Fibroblast of lung (primary cell): Measurements from ENCODE around the gene TSHZ2. TPM values are rescaled to one million over a fixed set of nuclear protein-coding genes. Genes with fewer than 3 reads are reported as not detected.

Experiments
- DNase-seq, 2 donors: peaks; one replicate each; pipeline versions ENCODE4 v3.0.0 to v3.0.0-alpha.2; 2010; ENCODE audit warnings: low read depth in 2 of 2
- H2AFZ ChIP-seq: 2 replicates; pipeline ENCODE4 v1.5.1; 2012; ENCODE audit warnings: low read length, control low read depth, inconsistent platforms
- H3K27ac ChIP-seq: 2 replicates; pipeline ENCODE4 v1.5.1; 2011; ENCODE audit warnings: low read length, control low read depth; ENCODE audit not compliant: insufficient read depth
- H3K27me3 ChIP-seq: 2 replicates; pipeline ENCODE4 v1.5.1; 2011; ENCODE audit warnings: mild to moderate bottlenecking, low read length; ENCODE audit not compliant: control insufficient read depth, insufficient read depth
- H3K36me3 ChIP-seq: 2 replicates; pipeline ENCODE4 v1.5.1; 2011; ENCODE audit warnings: low read length; ENCODE audit not compliant: control insufficient read depth, insufficient read depth
- H3K4me1 ChIP-seq: 2 replicates; pipeline ENCODE4 v1.5.1; 2011; ENCODE audit warnings: low read length; ENCODE audit not compliant: control insufficient read depth, insufficient read depth; ENCODE audit errors: extremely low read depth
- H3K4me2 ChIP-seq: 2 replicates; pipeline ENCODE4 v1.5.1; 2011; ENCODE audit warnings: low read length, control low read depth; ENCODE audit not compliant: insufficient read depth; ENCODE audit errors: extremely low read depth
- H3K4me3 ChIP-seq, 4 experiments: fragments of 200-600 bp in 1 of 4; sonication (generic) in 1 of 4; replicated peaks in 1 of 4; 2 replicates each; pipeline ENCODE4 v1.5.1; 2011 to 2016; ENCODE audit warnings: low read length in 4 of 4, low read depth in 3 of 4, mild to moderate bottlenecking in 3 of 4, control low read depth in 2 of 4, inconsistent platforms in 1 of 4, mixed read lengths in 1 of 4; ENCODE audit not compliant: insufficient read depth in 1 of 4; ENCODE audit errors: control extremely low read depth in 1 of 4
- H3K79me2 ChIP-seq: 2 replicates; pipeline ENCODE4 v1.5.1; 2012; ENCODE audit warnings: mild to moderate bottlenecking, low read length, inconsistent platforms; ENCODE audit not compliant: control insufficient read depth, insufficient read depth
- H3K9ac ChIP-seq: 2 replicates; pipeline ENCODE4 v1.5.1; 2011; ENCODE audit warnings: mild to moderate bottlenecking, low read length, control low read depth; ENCODE audit not compliant: insufficient read depth
- H3K9me3 ChIP-seq: 2 replicates; pipeline ENCODE4 v1.5.1; 2012; ENCODE audit warnings: low read depth, low read length; ENCODE audit not compliant: control insufficient read depth, insufficient read depth
- H4K20me1 ChIP-seq: 2 replicates; pipeline ENCODE4 v1.5.1; 2011; ENCODE audit warnings: low read length; ENCODE audit not compliant: control insufficient read depth, insufficient read depth; ENCODE audit errors: extremely low read depth
- EZH2 ChIP-seq: IDR thresholded peaks from 2 replicates; pipeline ENCODE4 v1.5.1; 2012; ENCODE audit warnings: low read length, control low read depth, mild to moderate bottlenecking; ENCODE audit errors: missing control alignments
- polyA plus RNA-seq, 2 donors: library from polyadenylated mRNA; depleted of rRNA in 1 of 2; stranded (reverse) in 1 of 2; unstranded in 1 of 2; fragments of >200 nt; gene quantifications; 2 replicates each; pipeline ENCODE4 v1.2.1, GENCODE V29; 2011 to 2012; ENCODE audit warnings: missing spikeins in 1 of 2
- total RNA-seq: library from RNA; depleted of rRNA; stranded (reverse); fragments of >200 nt; gene quantifications from 2 replicates; pipeline ENCODE4 v1.2.1, GENCODE V29; 2014
- TF ChIP-seq, protein P1 (sequence below), 2 donors: IDR thresholded peaks in 1 of 2; conservative IDR thresholded peaks in 1 of 2; 1 replicate in 1 of 2; 2 replicates in 1 of 2; pipeline ENCODE4 v1.5.1; 2011 to 2012; ENCODE audit warnings: low read length in 2 of 2, control low read depth in 1 of 2, inconsistent platforms in 1 of 2, low read depth in 1 of 2, mild to moderate bottlenecking in 1 of 2

TSHZ2 gene
- total and polyA plus RNA-seq, 2 donors (not counting 1 experiment from before 2014, with no cell fraction given), result 0.15 to 2.6 TPM

DNA sequence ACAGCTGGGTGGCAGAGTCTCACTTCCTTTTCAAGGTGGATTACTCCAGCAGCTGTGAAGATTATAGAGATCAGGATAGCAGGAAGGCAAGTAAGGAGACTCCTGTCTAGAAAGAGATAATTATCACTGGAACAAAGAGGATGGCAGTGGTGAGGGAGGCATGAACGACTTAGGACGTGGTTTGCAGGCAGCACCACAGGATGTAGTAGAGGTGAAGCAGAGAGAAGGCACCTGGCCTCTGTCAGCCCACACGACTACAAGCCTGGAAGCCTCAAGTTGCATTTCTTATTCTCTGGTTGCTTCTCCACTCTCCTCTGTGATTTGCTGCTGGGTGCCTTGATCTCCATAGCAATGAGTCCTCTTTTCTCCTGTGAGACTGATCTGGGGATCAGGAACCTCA lies 62.7 kb downstream of the TSHZ2 start:
- TF ChIP-seq, protein P1, sequence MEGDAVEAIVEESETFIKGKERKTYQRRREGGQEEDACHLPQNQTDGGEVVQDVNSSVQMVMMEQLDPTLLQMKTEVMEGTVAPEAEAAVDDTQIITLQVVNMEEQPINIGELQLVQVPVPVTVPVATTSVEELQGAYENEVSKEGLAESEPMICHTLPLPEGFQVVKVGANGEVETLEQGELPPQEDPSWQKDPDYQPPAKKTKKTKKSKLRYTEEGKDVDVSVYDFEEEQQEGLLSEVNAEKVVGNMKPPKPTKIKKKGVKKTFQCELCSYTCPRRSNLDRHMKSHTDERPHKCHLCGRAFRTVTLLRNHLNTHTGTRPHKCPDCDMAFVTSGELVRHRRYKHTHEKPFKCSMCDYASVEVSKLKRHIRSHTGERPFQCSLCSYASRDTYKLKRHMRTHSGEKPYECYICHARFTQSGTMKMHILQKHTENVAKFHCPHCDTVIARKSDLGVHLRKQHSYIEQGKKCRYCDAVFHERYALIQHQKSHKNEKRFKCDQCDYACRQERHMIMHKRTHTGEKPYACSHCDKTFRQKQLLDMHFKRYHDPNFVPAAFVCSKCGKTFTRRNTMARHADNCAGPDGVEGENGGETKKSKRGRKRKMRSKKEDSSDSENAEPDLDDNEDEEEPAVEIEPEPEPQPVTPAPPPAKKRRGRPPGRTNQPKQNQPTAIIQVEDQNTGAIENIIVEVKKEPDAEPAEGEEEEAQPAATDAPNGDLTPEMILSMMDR (conservative IDR thresholded peaks at IDR 0.05 in 1 of 2, IDR thresholded peaks at IDR 0.05 in 1 of 2; ENCODE audit: low read depth in 1 of 2, low read length in 2 of 2), result no peak
- no peak for TF ChIP-seq EZH2
- Histone ChIP-seq H3K79me2 (no peaks in the 10 kb centered on the region), H4K20me1 (no peaks in the 10 kb centered on the region), H3K9me3 (no peaks in the 10 kb centered on the region), H3K27ac (no peak overlapping the region), H3K27me3 (no peaks in the 10 kb centered on the region), H3K4me2 (no peak overlapping the region), H3K9ac (no peak overlapping the region), H3K36me3 (no peaks in the 10 kb centered on the region), H3K4me3 (no peak overlapping the region), H2AFZ (no peak overlapping the region), H3K4me1 (no peaks in the 10 kb centered on the region)
- no peak for DNase-seq

DNA sequence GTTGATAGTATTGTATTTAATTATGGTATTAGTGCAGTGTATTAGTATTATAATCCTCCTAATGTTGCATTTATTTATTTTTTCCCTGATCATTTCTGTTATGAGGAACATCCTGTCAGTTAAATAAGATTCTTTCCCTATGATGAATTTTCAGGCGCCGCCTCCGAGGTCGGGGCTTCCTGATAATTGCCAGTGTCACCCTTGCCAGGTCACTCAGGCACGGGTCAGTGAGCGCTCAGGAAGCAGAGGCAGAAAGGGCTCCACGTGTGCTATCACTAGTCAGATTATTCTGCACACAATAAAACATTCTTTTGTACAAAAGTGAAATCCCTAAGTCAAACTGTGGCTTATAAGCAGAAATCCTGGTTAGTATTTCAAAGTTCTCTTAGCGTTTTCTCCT lies 64.8 kb downstream of the TSHZ2 start:
- H2AFZ ChIP-seq, result no peak overlapping the region
- no peak for DNase-seq
- TF ChIP-seq, protein P1 (conservative IDR thresholded peaks at IDR 0.05 in 1 of 2, IDR thresholded peaks at IDR 0.05 in 1 of 2; ENCODE audit: low read depth in 1 of 2, low read length in 2 of 2), result no peak
- TF ChIP-seq EZH2, result no peak
- H3K4me1 ChIP-seq, result no peaks in the 10 kb centered on the region
- no peaks in the 10 kb centered on the region for H3K36me3 ChIP-seq
- H3K27ac ChIP-seq, result no peak overlapping the region
- no peak overlapping the region for H3K4me3 ChIP-seq
- no peak overlapping the region for H3K4me2 ChIP-seq
- H3K79me2 ChIP-seq, result no peaks in the 10 kb centered on the region
- H3K9ac ChIP-seq, result no peak overlapping the region
- no peaks in the 10 kb centered on the region for H3K27me3 ChIP-seq
- no peaks in the 10 kb centered on the region for H3K9me3 ChIP-seq
- no peaks in the 10 kb centered on the region for H4K20me1 ChIP-seq

DNA sequence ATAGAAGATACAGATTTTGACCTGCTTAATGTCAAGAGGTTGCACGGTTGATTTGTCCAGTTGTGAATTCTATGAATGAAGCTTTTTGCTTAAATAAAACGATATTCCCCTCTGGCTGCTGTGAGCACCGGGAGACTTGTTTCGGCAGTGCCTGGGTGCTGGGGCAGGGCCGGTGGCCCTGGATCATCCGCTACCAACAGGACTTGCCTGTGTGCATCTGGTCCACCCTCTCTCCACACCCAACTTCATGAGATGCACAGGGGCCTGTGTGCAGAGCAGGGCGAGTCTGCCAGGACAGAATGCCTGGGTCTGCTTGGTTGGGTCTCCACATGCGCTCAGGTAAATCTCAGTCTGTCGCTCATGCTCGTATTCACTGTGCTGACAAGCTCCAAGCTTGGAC lies 65.5 kb downstream of the TSHZ2 start:
- no peak overlapping the region for H3K4me3 ChIP-seq

More for the DNA sequence above, 65.5 kb downstream of the TSHZ2 start:
- H3K36me3 ChIP-seq, result no peaks in the 10 kb centered on the region
- no peaks in the 10 kb centered on the region for H3K79me2 ChIP-seq
- TF ChIP-seq, protein P1 (conservative IDR thresholded peaks at IDR 0.05 in 1 of 2, IDR thresholded peaks at IDR 0.05 in 1 of 2; ENCODE audit: low read depth in 1 of 2, low read length in 2 of 2), result no peak
- no peak for TF ChIP-seq EZH2
- no peaks in the 10 kb centered on the region for H3K9me3 ChIP-seq
- H3K9ac ChIP-seq, result no peak overlapping the region
- no peaks in the 10 kb centered on the region for H3K27me3 ChIP-seq
- H3K27ac ChIP-seq, result no peak overlapping the region
- no peaks in the 10 kb centered on the region for H3K4me1 ChIP-seq
- H2AFZ ChIP-seq, result no peak overlapping the region
- H4K20me1 ChIP-seq, result no peaks in the 10 kb centered on the region
- no peak overlapping the region for H3K4me2 ChIP-seq
- no peak for DNase-seq
